Activated CD4-positive, CD25-positive, alpha-beta regulatory T cell treated with anti-CD3 and anti-CD28 coated beads, Interleukin-2, amount 50 U/mL, for 24 hours (primary cell): ENCODE results near the gene ELANE.
"Not testable (repeated sequence)": the region's sequence is repeated elsewhere in the genome, so short reads cannot be mapped to it uniquely, and the experiment has no call there.

ENCODE experiments used
- ATAC-seq, 2 donors: fragments of 150-1000 bp; cut with Tn5 transposase; one replicate each; pipeline ENCODE4 v1.10.0; 2021; ENCODE audit warnings: mild to moderate bottlenecking in 1 of 2, moderate library complexity in 1 of 2

The ELANE gene

GRCh38 chr19:843180-843835 is 8.8 kb upstream of the ELANE start:
- no peak for ATAC-seq

GRCh38 chr19:843836-844545 is 8.1 kb upstream of the ELANE start:
- no peak for ATAC-seq

GRCh38 chr19:844546-844971 is 7.5 kb upstream of the ELANE start:
- ATAC-seq = no peak

- ATAC-seq = no peak
These were observed 6.2 kb upstream of the ELANE start for GRCh38 chr19:845707-846521.

GRCh38 chr19:848386-848921 is 3.6 kb upstream of the ELANE start:
- no peak for ATAC-seq

- ATAC-seq = not testable (repeated sequence)
These were observed 2.9 kb upstream of the ELANE start for GRCh38 chr19:849195-849594.

GRCh38 chr19:850221-850978 is 1.7 kb upstream of the ELANE start:
- no peak for ATAC-seq

GRCh38 chr19:850979-851335 is 1.1 kb upstream of the ELANE start:
- ATAC-seq = no peak

GRCh38 chr19:853014-853585 is 997 bp downstream of the ELANE start:
- ATAC-seq = no peak

GRCh38 chr19:853614-854220 is 1.6 kb downstream of the ELANE start:
- ATAC-seq = not testable (repeated sequence)

- no peak for ATAC-seq
These were observed 2.4 kb downstream of the ELANE start for GRCh38 chr19:854549-854948.

- ATAC-seq = no peak
These were observed 3.0 kb downstream of the ELANE start for GRCh38 chr19:855142-855541.

GRCh38 chr19:855566-856120 is 3.5 kb downstream of the ELANE start:
- ATAC-seq = no peak

- no peak for ATAC-seq
These were observed 6.2 kb downstream of the ELANE start for GRCh38 chr19:858284-858683.

GRCh38 chr19:858868-859843 is 7.1 kb downstream of the ELANE start, which contains the start of gene CFD:
CFD (plus strand) TSS chr19:859664; CDS start chr19:859690, 26 bp downstream.
- ATAC-seq = no peak

- no peak for ATAC-seq
These were observed 9.1 kb downstream of the ELANE start for GRCh38 chr19:861141-861755.

GRCh38 chr19:861756-862580 is 9.9 kb downstream of the ELANE start:
- peak; percentile 24 to 26 for ATAC-seq

- ATAC-seq = peak; percentile 46 to 63
These were observed 10.6 kb downstream of the ELANE start for GRCh38 chr19:862581-863314.
